Panc1 (cell line): Measurements from ENCODE around the gene MSH4. TPM values are rescaled to one million over a fixed set of nuclear protein-coding genes. Genes with fewer than 3 reads are reported as not detected.

Experiments
- ATAC-seq: fragments of 200-7000 bp; cut with Tn5 transposase; 2 replicates; pipeline ENCODE4 v1.9.1; 2020; ENCODE audit warnings: mild to moderate bottlenecking, moderate library complexity
- BruUV-seq: library from RNA; stranded (reverse); fragments of 400-500 nt; replicated peaks from 2 replicates; lab custom pipeline; 2021; lab: Mats Ljungman, UMichigan
- CTCF ChIA-PET: fragments of 300-600 bp; sonication (Branson Sonifier 250); formaldehyde crosslinking; loops from one replicate; lab custom pipeline; 2022; ENCODE audit warnings: antibody characterized with exemption; lab: Charles Lee
- POLR2A ChIA-PET: fragments of 300-600 bp; sonication (Branson Sonifier 250); formaldehyde crosslinking; loops from one replicate; lab custom pipeline; 2022; ENCODE audit warnings: antibody characterized with exemption; lab: Charles Lee
- DNase-seq: peaks from one replicate; pipeline ENCODE4 v3.0.0-alpha.2; 2010; ENCODE audit warnings: low read depth, low spot score
- H3K27ac ChIP-seq: 2 replicates; pipeline ENCODE4 v1.5.1; 2011; ENCODE audit warnings: mild to moderate bottlenecking, low read length, inconsistent platforms
- H3K27me3 ChIP-seq: fragments of 200-500 bp; sonication (Bioruptor generic); 2 replicates; pipeline ENCODE4 v1.6.0; 2014; ENCODE audit warnings: low read length, inconsistent platforms; ENCODE audit not compliant: control insufficient read depth, insufficient read depth
- H3K36me3 ChIP-seq: fragments of 200-500 bp; sonication (Bioruptor generic); 2 replicates; pipeline ENCODE4 v1.5.1; 2014; ENCODE audit warnings: inconsistent platforms, mild to moderate bottlenecking, low read length, moderate library complexity; ENCODE audit not compliant: control insufficient read depth, insufficient read depth
- H3K4me1 ChIP-seq: 2 replicates; pipeline ENCODE4 v1.5.1; 2011; ENCODE audit warnings: inconsistent platforms, mild to moderate bottlenecking, low read length, moderate library complexity; ENCODE audit not compliant: control insufficient read depth, insufficient read depth
- H3K4me3 ChIP-seq, 2 experiments: 2 replicates each; pipeline ENCODE4 v1.5.1; 2011 to 2012; ENCODE audit warnings: low read depth in 2 of 2, low read length in 2 of 2, mild to moderate bottlenecking in 2 of 2, inconsistent platforms in 1 of 2, moderate library complexity in 1 of 2
- H3K9me3 ChIP-seq: fragments of 200-500 bp; sonication (Bioruptor generic); 2 replicates; pipeline ENCODE4 v1.5.1; 2014; ENCODE audit warnings: low read depth, mild to moderate bottlenecking, inconsistent platforms, low read length, moderate library complexity; ENCODE audit not compliant: control insufficient read depth, insufficient read depth
- POLR2AphosphoS5 ChIP-seq: IDR thresholded peaks from 2 replicates; pipeline ENCODE4 v1.6.1; 2012; ENCODE audit warnings: mild to moderate bottlenecking, low read depth, low read length, moderate library complexity
- REST ChIP-seq, 2 experiments: IDR thresholded peaks; 2 replicates each; pipeline ENCODE4 v1.6.1; 2011 to 2012; ENCODE audit warnings: low read depth in 2 of 2, control low read depth in 1 of 2, low read length in 1 of 2, mild to moderate bottlenecking in 1 of 2, moderate library complexity in 1 of 2; ENCODE audit not compliant: insufficient read depth in 1 of 2
- SIN3A ChIP-seq: IDR thresholded peaks from 2 replicates; pipeline ENCODE4 v1.6.1; 2012; ENCODE audit warnings: low read depth, mild to moderate bottlenecking, low read length, moderate library complexity, borderline replicate concordance; ENCODE audit not compliant: insufficient read depth
- TCF7L2 ChIP-seq: IDR thresholded peaks from 2 replicates; pipeline ENCODE4 v1.6.1; 2011; ENCODE audit warnings: mild to moderate bottlenecking, low read depth, low read length, inconsistent platforms
- in situ Hi-C: cut with HindIII; loops from 2 replicates; pipeline ENCODE4 v1.10.0; 2016; ENCODE audit warnings: low sequenced_read_pairs, low pct_unique_long_range_greater_than_20kb
- intact Hi-C: fragments of 100-400 bp; cut with micrococcal nuclease; formaldehyde crosslinking; loops from one replicate; pipeline ENCODE4 v1.10.0; 2022; ENCODE audit not compliant: unreplicated experiment
- total RNA-seq: library from RNA; stranded (reverse); gene quantifications from one replicate; pipeline ENCODE4 v1.2.1, GENCODE V29; 2021; ENCODE audit not compliant: unreplicated experiment
- TF ChIP-seq, protein P1 (sequence below): fragments of 450-650 bp; IDR thresholded peaks from 2 replicates; pipeline ENCODE4 v1.5.1; 2017; ENCODE audit warnings: mild to moderate bottlenecking

Gene MSH4
- total RNA-seq, 1 experiment from 2014 or later, result 0.26 TPM

- peak; percentile 70; the same call in 1 of the 2 replicates for ATAC-seq
- Histone ChIP-seq H3K36me3 (no peaks in the 10 kb centered on the region), H3K27ac (no peak overlapping the region), H3K9me3 (no peaks in the 10 kb centered on the region), H3K4me1 (no peaks in the 10 kb centered on the region), H3K4me3 (no peak overlapping the region), H3K27me3 (no peaks in the 10 kb centered on the region)
- peak; percentile 47 for DNase-seq
- POLR2A ChIA-PET, result no interaction called here
- CTCF ChIA-PET, result interaction anchor here (0.7 kb wide), 1 partner anchor 615 kb away, joined by 5 read pairs; no protein-coding TSS in a partner anchor
- in situ Hi-C loops (no loop called here), intact Hi-C loops (no loop called here)
- TF ChIP-seq, protein P1, sequence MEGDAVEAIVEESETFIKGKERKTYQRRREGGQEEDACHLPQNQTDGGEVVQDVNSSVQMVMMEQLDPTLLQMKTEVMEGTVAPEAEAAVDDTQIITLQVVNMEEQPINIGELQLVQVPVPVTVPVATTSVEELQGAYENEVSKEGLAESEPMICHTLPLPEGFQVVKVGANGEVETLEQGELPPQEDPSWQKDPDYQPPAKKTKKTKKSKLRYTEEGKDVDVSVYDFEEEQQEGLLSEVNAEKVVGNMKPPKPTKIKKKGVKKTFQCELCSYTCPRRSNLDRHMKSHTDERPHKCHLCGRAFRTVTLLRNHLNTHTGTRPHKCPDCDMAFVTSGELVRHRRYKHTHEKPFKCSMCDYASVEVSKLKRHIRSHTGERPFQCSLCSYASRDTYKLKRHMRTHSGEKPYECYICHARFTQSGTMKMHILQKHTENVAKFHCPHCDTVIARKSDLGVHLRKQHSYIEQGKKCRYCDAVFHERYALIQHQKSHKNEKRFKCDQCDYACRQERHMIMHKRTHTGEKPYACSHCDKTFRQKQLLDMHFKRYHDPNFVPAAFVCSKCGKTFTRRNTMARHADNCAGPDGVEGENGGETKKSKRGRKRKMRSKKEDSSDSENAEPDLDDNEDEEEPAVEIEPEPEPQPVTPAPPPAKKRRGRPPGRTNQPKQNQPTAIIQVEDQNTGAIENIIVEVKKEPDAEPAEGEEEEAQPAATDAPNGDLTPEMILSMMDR, result no peak
- no peak for TF ChIP-seq TCF7L2
- BruUV-seq, result no TSS peak
Measured at GRCh38 chr1:75765697-75766355, 30.9 kb upstream of the MSH4 start.

- no peaks in the 10 kb centered on the region for H3K27me3 ChIP-seq
- in situ Hi-C loops (no loop called here), intact Hi-C loops (no loop called here)
- DNase-seq (no peak), ATAC-seq (no peak)
- CTCF ChIA-PET, result no interaction called here
- no TSS peak for BruUV-seq
- H3K36me3 ChIP-seq, result no peaks in the 10 kb centered on the region
- H3K27ac ChIP-seq, result no peak overlapping the region
- POLR2A ChIA-PET, result no interaction called here
- H3K9me3 ChIP-seq, result no peaks in the 10 kb centered on the region
- TF ChIP-seq SIN3A (no peak), POLR2AphosphoS5 (no peak), TCF7L2 (no peak), REST (IDR thresholded peaks at IDR 0.05; ENCODE audit: insufficient read depth in 1 of 2, low read depth in 2 of 2, low read length in 1 of 2) (no peak)
- TF ChIP-seq, protein P1, result no peak
- H3K4me1 ChIP-seq, result no peaks in the 10 kb centered on the region
- H3K4me3 ChIP-seq, result no peak overlapping the region
Measured at GRCh38 chr1:75768016-75768415, 28.7 kb upstream of the MSH4 start.
